ENCODE data around the gene TMEM235. TPM values are rescaled to one million over a fixed set of nuclear protein-coding genes. Genes with fewer than 3 reads are reported as not detected.

The TMEM235 gene
- total and polyA plus RNA-seq, 2 donors (not counting 3 experiments of a cell fraction or from before 2014, with no cell fraction given), result 0.04 to 0.38 TPM

- Histone ChIP-seq H3K4me1 (ENCODE audit: control insufficient read depth, extremely low read depth, insufficient read depth, low read length) (peaks cover 3% of the 10 kb centered on the region), H3K9ac (replicated peaks; ENCODE audit: extremely low read depth, insufficient read depth, low read length) (no peak overlapping the region), H4K20me1 (replicated peaks; ENCODE audit: control insufficient read depth, extremely low read depth, insufficient read depth, low read length) (no peaks in the 10 kb centered on the region), H3K79me2 (ENCODE audit: control insufficient read depth, insufficient read depth, low read length) (no peaks in the 10 kb centered on the region), H3K4me2 (ENCODE audit: insufficient read depth, low read length) (no peak overlapping the region), H3K9me1 (replicated peaks; ENCODE audit: control insufficient read depth, extremely low read depth, insufficient read depth, low read length) (no peaks in the 10 kb centered on the region), H3K27me3 (ENCODE audit: control insufficient read depth in 2 of 2, insufficient read depth in 2 of 2, low read length in 2 of 2) (peaks cover 21 to 25% of the 10 kb centered on the region in 2 experiments), H3K27ac (ENCODE audit: insufficient read depth, low read depth, low read length) (no peak overlapping the region), H3K36me3 (ENCODE audit: control insufficient read depth in 2 of 2, extremely low read depth in 1 of 2, insufficient read depth in 2 of 2, low read length in 2 of 2) (no peaks in the 10 kb centered on the region), H2AFZ (ENCODE audit: low read depth, low read length) (no peak overlapping the region), H3K4me3 (replicated peaks in 1 of 3; ENCODE audit: insufficient read depth in 1 of 3, low read depth in 1 of 3, low read length in 3 of 3) (no peak overlapping the region), H3K9me3 (replicated peaks; ENCODE audit: control insufficient read depth, insufficient read depth, low read length) (no peaks in the 10 kb centered on the region)
- intact Hi-C loops (cut with micrococcal nuclease), result no loop called here
- no peak for TF ChIP-seq CTCF (IDR thresholded peaks at IDR 0.05; ENCODE audit: extremely low read depth in 1 of 2, insufficient read depth in 1 of 2, low read depth in 1 of 2, low read length in 2 of 2)
- no peak for TF ChIP-seq EZH2 (IDR thresholded peaks at IDR 0.05; ENCODE audit: borderline replicate concordance, low read depth, low read length, severe bottlenecking)
- no peak for TF ChIP-seq MAX (IDR thresholded peaks at IDR 0.05; ENCODE audit: insufficient read depth, insufficient read length)
- no peak for TF ChIP-seq FOS (IDR thresholded peaks at IDR 0.05; ENCODE audit: borderline replicate concordance, insufficient read depth, low read length)
- no peak for TF ChIP-seq JUN (IDR thresholded peaks at IDR 0.05; ENCODE audit: borderline replicate concordance, insufficient read depth, insufficient read length, low read depth)
- no peak for TF ChIP-seq POLR2AphosphoS5 (IDR thresholded peaks at IDR 0.05; ENCODE audit: insufficient read depth, low read depth, low read length)
- no peak for TF ChIP-seq MYC (IDR thresholded peaks at IDR 0.05; ENCODE audit: low read depth, low read length)
- no TSS peak for BruUV-seq (replicated peaks)
- POLR2A ChIA-PET, result no interaction called here
- dilution Hi-C loops (cut with MboI; ENCODE audit: extremely low pct_ligation_motif_present, low sequenced_read_pairs), result no loop called here
- DNase-seq (ENCODE audit: low read depth, low spot score) (no peak), FAIRE-seq (no peak)
- CTCF ChIA-PET, result interaction anchor here (1.5 kb wide), 1 partner anchor 18 kb away, joined by 13 read pairs; no protein-coding TSS in a partner anchor
Measured at GRCh38 chr17:78232859-78233173, 1.4 kb downstream of the TMEM235 start.
